Ureter (tissue), 1 donor: ENCODE results near the gene ACBD6. TPM values are rescaled to one million over a fixed set of nuclear protein-coding genes. Genes with fewer than 3 reads are reported as not detected.

ENCODE experiments used
- DNase-seq: peaks from one replicate; pipeline ENCODE4 v3.0.0-alpha.2; 2020; ENCODE audit warnings: low spot score
- total RNA-seq: library from RNA; stranded (reverse); gene quantifications from one replicate; pipeline ENCODE4 v1.2.4, GENCODE V29; 2023
- donor health status: DM: yes; HTN: yes; CAD: no.

ACBD6 gene
- total RNA-seq, 1 donor from 2014 or later, result 48.2 TPM

DNA sequence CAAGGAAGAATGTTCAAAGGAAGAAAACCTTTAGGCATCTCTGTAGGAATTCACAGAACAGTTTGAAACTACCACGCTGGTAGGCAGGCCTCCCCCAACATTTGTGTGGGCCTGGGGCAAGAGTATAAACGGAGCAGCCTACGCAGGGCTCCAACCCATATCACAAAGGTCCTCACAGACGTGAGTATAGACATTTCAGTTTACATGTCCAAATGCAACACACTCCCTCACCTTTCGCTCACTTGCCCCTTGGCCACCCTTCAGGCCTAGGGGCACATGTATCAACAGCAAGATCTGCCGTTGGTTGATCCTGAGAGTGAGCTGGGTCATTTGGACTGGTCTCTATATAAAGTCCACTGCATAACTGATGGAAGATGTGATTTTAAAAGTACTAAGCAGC lies 133.3 kb downstream of the ACBD6 start:
- DNase-seq, result no peak

DNA sequence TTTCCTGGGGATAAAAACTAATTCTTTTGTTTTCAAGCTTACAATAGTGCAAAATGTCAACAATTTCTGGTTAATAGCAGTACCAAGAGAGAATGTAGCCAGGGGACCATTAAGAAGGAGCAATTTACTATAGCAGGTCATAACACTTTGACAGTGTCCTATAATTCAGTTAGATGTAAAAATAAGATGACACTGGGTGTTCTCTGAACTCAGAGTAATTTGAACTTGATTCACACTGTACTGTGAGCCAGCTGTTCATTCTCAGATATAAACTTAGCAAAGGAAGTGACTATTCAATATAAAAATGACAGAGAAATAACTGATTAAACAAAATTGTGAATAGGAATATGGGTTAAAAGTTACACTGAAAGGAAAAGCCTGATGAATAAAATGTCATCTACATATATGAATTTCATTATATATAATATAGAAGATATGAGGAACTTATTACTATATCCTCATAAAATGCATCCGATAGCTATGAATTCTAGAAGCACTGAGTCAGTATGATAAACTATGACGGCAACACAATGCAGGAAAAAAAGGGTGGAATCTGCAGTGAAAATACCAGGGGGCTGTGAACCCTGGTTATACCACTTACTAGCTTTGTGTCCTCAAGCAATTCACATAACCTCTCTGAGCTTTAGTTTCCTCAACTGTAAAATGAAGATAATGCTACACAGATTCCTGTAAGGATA lies 135.9 kb downstream of the ACBD6 start:
- no peak for DNase-seq

DNA sequence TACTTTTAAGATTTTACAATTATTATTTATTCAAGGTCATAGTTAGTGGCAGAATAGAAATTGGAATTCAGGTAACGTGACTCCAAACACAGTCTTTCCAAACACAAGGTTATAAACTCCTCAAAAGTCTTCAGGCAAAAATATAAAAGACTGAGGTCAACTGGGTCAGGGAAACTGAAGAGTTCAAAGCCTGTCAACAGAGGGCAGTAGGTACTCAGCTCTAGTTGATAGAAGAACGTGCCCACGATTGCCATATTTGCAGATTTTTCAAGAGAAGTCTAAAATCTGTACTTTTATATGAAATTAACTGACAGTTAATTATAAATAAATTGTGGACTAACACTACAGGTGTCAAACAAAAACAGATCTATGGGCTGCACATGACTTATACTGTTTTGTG lies 137.3 kb downstream of the ACBD6 start:
- DNase-seq, result no peak

DNA sequence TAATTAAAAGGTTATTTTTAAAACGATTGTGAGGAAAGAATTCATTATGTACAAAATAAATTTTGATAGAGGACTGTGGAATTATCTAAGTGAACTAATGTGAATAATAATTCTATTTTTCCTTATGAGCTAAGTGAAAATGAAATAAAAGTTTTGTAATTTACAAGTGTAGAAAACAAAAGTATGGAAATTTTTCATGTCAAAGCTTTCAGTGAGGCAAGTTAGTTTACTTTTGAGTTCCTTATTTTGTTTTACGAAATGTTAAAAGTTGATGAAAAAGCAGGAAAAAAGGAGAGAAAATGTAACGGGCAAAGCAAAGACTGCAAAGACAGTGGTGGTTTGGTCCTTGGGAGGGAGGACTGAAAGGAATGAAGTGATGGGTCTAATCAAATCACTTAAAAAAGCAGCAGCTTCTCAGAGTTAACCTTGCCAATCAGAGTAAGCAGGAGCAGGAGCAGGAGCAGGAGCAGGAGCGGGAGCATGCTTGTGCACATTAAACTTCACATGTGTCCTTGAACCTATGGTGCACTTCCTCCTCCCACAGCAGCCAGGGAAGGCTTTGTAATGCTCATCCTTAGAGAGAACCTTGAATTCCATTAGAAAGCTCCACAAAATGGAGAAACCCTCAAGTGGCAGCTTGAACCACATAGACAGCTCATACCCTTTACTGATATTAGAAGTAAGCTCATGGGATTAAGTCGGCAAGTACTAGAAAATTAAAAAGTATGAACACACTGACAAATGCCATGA lies 139.0 kb downstream of the ACBD6 start:
- no peak for DNase-seq

DNA sequence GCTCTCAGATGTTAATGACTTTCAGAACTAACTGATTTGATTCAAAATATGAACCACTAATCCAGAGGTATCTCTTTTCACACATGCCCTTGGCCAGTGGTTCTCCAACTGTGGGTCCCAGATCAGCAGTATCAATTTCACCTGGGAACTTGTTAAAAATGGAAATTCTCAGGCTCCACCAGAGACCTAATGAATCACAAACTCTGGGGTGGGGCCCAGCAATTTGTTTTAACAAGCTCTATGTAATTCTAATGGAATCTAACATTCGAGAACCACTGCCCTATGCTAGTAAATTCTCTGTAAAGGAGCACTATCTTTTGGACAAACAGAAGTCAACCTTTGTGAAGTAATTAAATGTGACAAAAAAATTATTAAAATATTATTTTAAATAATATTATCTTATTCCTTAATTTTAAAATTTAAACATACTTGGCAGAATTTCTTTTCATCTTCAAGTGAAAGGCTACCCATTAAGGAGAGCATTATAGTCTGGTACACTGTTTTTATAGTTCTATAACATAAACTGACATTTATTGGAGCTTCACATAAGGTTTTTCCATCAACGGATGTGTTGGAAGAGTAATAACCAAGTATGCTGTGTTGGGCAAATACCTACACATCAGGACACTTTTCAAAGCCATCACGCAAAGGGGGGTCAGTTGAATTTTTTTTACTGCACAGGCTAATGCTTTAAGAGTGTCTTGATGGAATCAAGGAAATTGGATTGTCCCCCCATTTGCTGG lies 141.9 kb downstream of the ACBD6 start:
- no peak for DNase-seq

DNA sequence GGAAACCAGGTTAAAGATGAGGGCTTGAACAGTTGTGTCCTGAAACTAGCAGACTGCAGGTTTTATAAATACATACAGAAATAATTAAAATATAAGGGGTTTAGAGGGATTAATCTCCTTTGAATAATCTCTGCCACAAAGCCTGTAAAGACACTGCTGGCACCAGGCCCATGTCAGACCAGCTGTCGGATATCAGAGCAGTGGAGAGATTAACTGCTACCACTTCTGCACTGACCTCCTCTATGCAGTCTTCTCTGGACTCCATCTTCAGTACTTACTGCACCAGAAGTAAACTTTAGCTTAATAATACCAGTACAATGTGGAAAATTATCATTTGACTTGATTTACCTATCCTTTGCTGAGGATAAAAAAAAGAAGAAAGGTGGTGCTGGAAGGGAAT lies 143.7 kb downstream of the ACBD6 start:
- DNase-seq, result no peak

DNA sequence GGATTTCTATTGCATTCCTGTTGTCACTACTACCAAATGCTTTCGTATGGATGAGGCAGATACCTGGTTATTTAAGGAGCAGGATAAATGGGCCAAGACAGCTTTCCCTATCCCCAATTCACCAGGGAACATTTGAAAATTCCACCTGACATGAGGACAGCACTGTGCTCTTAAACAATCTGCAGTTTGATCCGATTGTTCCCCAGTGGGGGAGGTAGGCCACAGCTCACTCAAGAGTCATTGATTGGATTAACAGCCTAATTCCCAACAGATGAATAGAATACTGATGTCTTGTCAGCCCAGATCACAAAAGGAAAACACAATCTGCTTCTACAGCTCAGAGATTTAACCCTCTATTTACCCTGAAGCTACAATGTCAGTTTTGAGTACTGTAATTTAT lies 148.4 kb downstream of the ACBD6 start:
- DNase-seq, result no peak

DNA sequence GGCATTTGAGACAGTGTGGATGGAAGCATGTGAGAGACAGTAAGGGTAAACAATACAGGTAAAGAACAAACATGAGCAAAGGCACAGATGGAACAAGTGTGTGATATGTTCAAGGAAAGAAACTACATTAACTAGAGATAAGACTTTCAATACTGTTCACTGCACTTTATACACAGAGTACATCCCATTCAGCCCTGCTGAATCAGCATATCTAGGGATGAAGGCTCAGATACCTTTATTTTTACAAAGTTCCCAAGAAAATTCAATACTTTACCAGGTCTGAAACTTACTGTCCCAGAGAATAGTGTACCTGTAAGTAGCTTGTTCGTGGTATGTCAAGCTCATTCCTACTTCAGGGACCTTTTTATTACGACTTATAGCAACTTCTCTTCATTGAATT lies 149.8 kb downstream of the ACBD6 start:
- no peak for DNase-seq

DNA sequence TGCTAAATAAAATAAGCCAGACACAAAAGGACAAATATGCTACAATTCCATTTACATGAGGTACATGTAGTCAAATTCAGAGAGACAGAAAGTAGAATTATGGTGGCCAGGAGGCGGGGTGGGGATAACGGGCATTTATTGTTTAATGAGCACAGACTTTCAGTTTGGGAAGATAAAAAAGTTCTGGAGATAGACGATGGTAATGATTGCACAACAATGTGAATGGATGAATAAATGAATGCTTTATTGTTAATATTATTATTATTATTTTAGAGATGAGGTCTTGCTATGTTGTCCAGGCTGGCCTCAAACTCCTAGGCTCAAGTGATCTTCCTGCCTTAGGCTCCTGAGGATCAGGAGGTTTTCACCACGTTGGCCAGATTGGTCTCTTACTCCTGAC lies 150.4 kb downstream of the ACBD6 start:
- DNase-seq, result no peak

DNA sequence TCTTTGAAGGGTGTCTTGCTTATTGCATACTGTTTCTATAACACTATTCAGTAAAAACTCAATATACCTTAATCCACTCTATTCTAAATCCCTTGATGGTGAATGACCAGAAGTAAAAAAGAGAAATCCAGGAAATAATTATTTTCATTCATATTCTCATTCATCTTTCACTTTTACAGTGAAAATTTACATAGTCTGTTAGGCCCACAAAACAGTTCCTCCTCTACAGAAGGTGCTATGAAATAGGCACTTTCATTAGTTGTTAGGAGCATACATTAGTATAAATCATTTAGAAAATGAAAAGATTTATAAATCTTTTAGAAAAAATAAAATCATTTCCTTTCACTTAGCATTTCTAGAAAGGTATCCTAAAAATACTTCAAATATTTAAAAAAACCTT lies 157.2 kb downstream of the ACBD6 start:
- DNase-seq, result no peak

DNA sequence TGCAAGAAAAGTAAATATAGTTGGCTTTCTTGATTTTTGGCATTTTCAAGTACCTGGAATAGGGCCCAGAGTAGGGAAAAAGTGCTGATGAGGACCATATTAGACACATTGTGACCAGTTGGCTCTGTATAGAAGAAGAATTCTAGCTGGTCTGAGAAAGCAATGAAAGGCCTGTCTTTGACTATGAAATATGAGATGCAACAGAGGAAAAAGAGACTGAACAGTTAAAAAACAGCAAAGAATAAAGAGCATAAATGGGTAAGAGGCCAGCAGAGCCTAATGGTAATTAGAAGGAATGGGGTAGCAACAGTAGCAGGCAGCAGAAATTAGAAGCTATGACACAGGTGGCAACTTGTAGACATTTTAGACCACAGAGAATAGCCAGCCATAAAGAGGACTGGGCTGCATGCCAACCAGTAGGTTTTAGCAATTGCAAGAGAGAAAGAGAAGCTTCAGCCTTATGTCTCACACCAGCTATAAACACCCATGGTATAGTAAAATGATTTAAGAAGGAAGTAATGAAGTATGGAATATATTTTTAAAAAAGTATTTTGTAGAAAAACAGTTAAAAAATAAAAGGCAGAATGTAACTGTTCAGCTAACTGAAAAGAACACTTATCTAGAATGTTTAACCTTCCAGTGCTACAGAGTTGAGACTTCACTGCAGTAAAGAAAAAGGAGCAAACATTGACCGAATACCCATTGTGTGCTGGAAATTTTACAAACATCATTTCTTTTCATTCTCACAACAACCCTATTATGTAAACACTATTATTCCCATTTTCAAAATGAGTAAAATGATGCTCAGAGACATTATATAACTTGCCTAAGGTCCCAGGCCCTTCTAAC lies 158.2 kb downstream of the ACBD6 start:
- no peak for DNase-seq

DNA sequence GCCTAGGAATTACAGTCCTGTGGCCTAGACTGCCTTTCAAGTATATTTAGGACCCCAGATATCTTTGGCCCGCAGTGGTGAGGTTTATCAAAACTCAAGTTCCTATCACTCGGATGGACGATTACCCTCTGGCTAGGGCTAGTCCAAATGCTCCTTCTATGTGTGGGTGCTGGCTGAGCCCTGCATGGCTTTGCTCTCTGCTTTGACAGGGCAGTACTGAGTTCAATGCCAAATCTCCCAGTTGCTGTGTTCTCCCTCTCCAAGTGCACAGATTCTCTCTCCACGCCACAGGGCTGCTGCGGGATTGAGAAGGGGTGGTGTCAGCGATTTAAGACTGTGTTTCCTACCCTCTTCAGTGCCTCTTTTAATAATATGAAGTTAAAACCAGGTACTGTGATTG lies 175.3 kb downstream of the ACBD6 start:
- no peak for DNase-seq

DNA sequence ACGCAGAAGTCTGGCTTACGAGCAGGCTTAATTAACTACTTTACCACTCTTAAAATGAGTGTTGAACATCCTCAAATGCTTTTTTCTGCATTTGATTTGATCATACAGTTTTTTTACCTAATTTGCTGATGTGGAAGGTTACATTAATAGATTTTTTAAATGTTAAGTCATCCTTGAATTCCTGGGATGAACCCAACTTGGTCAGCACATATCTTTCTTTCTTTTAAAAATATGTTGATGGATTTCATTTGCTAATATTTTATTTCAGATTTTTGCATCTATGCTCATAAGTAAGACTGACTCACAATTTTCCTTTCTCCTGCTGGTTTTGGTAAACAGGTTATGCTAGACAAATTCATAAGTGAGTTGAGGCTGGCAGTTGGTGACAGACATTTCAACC lies 189.5 kb downstream of the ACBD6 start:
- no peak for DNase-seq

DNA sequence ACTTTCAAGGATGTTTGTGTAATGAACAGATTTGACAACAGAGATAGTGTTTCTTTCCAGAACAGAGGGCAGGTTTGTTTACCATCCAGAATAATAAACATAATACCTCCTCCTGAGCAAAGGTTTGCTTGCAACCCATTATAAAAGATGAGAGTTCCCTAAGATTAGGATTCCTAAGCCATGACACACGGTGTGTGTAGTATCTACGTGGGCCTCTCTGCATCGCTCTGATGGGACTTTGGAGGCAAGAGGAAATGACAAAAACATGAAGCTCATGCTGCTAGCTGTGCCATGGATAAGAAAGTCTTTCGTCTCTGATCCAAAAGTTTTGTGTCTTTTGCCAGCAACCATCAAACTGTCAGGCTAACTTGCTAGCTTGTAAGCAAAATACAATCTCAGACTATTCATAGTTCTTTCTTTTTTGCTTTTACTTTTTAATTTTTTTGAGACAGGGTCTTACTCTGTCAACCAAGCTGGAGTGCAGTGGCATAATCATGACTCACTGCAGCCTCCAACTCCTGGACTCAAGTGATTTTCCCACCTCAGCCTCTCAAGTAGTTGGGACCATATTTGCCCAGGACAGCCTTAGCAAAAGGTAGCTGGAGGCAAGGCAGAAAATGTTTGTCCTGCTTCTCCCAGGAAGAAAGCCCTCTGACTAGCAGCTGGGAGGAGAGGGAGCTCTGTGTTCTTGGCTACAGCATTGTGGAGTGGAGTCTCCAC lies 191.2 kb downstream of the ACBD6 start:
- no peak for DNase-seq

DNA sequence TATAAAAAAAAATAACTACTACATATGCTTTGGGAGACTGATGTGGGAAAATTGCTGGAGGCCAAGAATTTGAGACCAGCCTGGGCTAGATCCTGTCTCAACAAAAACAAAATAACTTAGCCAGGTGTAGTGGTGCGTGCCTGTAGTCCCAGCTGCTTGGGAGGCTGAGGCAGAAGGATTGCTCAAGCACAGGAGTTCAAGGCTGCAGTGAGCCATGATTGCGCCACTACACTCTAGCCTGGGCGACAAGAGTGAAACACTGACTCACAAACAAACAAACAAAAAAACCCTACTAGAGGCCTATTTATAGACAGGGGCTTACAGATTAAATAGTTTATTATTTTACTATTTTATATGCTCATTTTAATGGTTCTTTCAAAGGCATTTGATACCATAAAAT lies 192.3 kb downstream of the ACBD6 start:
- no peak for DNase-seq

DNA sequence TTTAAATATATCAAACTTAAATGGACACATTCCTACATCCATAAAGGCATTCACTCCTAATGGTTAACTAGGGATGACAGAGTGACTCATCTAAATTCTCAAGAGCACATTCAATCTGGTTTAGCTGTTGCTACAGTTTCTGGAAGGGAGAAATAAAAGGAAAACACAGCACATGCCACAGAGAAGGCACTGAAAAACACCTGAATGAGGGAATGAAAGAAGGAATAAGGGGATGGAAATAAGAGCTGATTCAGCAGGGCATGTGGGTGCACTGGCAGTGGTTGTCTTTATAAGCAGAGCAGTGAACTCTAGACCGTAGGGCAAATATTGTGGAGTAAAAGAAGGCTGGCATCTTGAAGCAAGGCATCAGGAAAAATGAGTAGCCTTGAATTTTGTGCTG lies 193.0 kb downstream of the ACBD6 start:
- DNase-seq, result no peak

DNA sequence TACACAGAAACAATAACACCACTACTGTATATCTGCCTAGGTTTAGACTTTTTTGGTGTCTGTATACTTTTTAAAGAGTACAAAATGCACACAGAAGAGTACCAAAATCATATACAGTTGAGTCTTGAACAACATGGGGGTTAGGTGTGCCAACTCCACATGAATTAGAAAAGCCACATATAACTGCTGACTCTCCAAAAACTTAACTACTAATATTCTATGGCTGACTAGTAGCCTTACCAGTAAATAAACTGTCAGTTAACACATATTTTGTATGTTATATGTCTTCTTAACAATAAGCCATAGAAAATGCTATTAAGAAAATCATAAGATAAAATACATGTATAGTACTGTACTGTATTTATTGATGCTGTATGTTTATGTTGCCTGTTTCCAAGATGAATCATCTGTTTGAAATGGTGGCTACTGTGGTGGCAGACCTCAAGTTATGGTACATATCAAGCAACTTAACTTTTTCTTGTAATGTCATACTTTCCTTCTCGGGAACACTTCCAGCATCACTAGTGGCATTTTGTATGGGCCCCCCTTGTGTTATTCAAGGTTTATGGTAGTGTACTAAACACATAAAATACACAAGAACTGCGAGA lies 201.1 kb downstream of the ACBD6 start:
- no peak for DNase-seq

DNA sequence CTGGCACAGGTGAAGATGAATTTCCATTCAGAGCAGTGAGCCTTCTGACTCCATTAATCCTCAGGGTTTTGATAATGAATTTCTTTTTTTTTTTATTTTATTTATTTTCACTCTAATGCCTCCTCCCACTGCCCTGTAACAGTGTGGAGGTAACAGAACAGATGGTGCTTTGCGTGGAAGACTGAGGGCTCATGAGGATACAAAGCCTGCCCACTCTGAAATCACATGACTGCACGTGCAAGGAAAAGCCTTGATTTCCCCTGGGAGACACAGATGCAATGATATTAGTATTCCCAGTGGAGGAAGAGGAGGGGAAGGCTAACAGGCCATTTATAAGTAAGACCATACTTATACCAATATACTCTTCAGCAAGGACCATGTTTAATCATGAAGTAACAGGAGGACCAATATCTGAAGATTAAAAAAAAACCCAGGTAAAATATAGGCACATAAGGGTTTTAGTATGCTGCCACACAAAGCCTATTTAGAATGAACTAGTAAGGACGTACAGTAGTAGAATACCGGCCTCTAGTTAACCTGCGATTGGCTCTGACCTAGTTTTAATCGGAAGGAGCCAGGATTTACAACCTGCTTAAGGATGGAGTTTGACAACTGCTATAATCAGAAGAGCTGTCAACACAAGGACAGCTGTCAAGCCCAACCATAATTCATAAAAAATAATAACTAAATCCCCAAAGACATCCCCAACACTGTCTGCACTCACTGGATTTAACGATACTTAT lies 202.7 kb downstream of the ACBD6 start:
- no peak for DNase-seq

DNA sequence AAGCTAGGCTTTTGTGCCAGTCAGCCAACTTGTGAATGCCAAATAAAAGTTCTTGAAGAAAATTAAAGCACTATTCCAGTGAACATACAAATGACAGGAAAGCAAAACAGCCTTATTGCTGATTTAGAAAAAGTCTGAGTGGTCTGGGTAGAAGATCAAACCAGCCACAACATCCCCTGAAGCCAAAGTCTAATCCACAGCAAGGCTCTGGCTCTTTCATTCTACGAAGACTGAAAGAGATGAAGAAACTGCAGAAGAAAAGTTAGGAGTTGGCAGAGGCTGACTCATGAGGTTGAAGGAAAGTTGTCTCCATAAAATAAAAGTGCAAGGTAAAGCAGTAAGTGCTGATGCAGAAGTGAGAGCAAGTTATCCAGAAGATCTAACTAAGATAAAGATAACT lies 206.4 kb downstream of the ACBD6 start:
- no peak for DNase-seq

DNA sequence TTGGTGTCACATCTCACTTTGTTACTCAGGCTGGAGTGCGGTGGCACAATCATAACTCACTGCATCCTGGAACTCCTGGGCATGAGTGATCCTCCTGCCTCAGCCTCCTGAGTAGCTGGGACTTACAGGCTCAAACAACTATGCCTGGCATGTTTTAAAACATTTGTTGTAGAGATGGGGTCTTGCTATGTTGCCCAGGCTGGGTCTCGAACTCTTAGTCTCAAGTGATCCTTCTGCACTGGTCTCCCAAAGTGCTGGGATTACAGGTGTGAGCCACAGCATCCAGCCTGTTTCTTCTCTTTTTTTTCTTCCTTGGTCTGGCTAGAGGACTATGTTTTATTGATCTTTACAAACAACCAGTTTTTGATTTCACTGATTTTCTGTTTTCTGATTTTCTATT lies 207.7 kb downstream of the ACBD6 start:
- no peak for DNase-seq
